Activated CD8-positive, alpha-beta memory T cell treated with anti-CD3 and anti-CD28 coated beads, Interleukin-2, amount 10 ng/mL, durations not matched to agents 7 days and 5 days (primary cell): ENCODE results near the gene IL13RA1. TPM values are rescaled to one million over a fixed set of nuclear protein-coding genes. Genes with fewer than 3 reads are reported as not detected.

Experiments used
- ATAC-seq: fragments of 150-1000 bp; cut with Tn5 transposase; one replicate; pipeline ENCODE4 v1.10.0; 2021; ENCODE audit warnings: moderate library complexity
- CTCF ChIA-PET: fragments of 350-600 bp; sonication (Branson Sonifier 250); formaldehyde crosslinking; loops from one replicate; lab custom pipeline; 2021; ENCODE audit warnings: antibody characterized with exemption; lab: Charles Lee
- DNase-seq: peaks from one replicate; pipeline ENCODE4 v3.0.0-alpha.2; 2020
- H3K27ac Mint-ChIP-seq: one replicate; pipeline ENCODE4 v1.8.0; 2021; ENCODE audit warnings: mild to moderate bottlenecking, mixed read lengths
- H3K27me3 Mint-ChIP-seq: one replicate; pipeline ENCODE4 v1.8.0; 2021; ENCODE audit warnings: mixed read lengths
- H3K36me3 Mint-ChIP-seq: one replicate; pipeline ENCODE4 v1.8.0; 2021; ENCODE audit warnings: mild to moderate bottlenecking, mixed read lengths
- H3K4me1 Mint-ChIP-seq: one replicate; pipeline ENCODE4 v1.8.0; 2021; ENCODE audit warnings: mixed read lengths
- H3K4me3 Mint-ChIP-seq: one replicate; pipeline ENCODE4 v1.8.0; 2021; ENCODE audit warnings: mild to moderate bottlenecking, moderate library complexity, mixed read lengths
- H3K9me3 Mint-ChIP-seq: one replicate; pipeline ENCODE4 v1.8.0; 2022; ENCODE audit warnings: low read depth, mixed read lengths
- total RNA-seq, 2 experiments: library from RNA; stranded (reverse); gene quantifications; one replicate each; pipeline ENCODE4 v1.2.3, GENCODE V29; 2021

Gene IL13RA1
- total RNA-seq, 2 experiments from 2014 or later = not detected

DNA sequence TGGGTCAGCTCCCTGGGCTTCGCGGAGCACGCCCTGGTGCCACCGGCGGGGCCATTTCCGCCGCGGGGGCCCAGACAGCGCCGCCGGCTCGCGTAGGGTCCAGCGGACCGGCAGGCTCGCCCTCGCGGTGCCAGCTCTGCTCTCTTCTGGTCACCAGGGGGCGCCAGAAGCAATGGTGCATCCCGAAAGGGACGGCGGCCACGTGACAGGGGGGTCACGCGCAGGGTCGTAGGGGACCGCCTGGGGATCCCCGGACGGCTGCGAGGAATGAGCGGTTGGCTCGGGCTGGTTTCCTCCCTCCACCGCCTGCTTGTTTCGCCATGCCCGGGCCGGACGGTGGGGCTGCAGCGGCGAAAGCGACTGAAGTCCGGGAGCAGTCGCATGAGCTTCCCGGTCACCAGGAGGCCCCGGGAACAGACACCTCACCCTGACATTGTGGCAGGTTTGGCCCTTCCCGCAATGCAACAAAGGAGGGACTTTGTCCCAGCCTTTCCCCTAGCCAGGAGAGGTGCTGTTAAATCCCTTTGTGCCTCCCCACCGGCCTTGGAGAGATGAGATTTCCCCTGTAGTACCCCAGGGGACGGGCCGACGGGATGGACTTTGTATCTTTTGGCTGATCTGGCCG is 112.0 kb downstream of the IL13RA1 start:
- Mint-ChIP-seq H3K4me1 (peaks cover 1% of the 10 kb centered on the region), H3K36me3 (no peaks in the 10 kb centered on the region), H3K27me3 (peaks cover 23% of the 10 kb centered on the region), H3K9me3 (no peaks in the 10 kb centered on the region), H3K4me3 (peak overlapping the region; percentile 24), H3K27ac (no peak overlapping the region)
- CTCF ChIA-PET = interaction anchor here (0.7 to 1.7 kb wide), 12 partner anchors 8 to 379 kb away, joined by 3 to 13 read pairs (median 3); partner anchors contain the start of genes LONRF3 and ZCCHC12
- ATAC-seq (peak; percentile 65), DNase-seq (peak; percentile 66)

Other genes with a start within 250 kb of the IL13RA1 start
- 10 to 100 TPM; 57.1 to 63.1 TPM for gene DOCK11, start 231.8 kb upstream of the IL13RA1 start, total RNA-seq
- gene ZCCHC12, start 96.2 kb downstream of the IL13RA1 start, total RNA-seq = not detected
- gene LONRF3, start 247.0 kb downstream of the IL13RA1 start, total RNA-seq = under 1 TPM; 0.35 to 0.40 TPM